GM12878 (cell line): ENCODE data around the gene SSRP1.

Source experiments
- HDAC6 ChIP-seq: fragments of 200-600 bp; sonication (generic); IDR thresholded peaks from one replicate; pipeline ENCODE4 v1.8.0; 2017; ENCODE audit warnings: antibody characterized with exemption; ENCODE audit not compliant: unreplicated experiment
- HDGF ChIP-seq: fragments of 450-650 bp; IDR thresholded peaks from 2 replicates; pipeline ENCODE4 v1.6.1; 2016; ENCODE audit warnings: antibody characterized with exemption
- IKZF1 ChIP-seq: fragments of 450-650 bp; conservative IDR thresholded peaks from 2 replicates; pipeline ENCODE4 v1.6.1; 2017; ENCODE audit warnings: antibody characterized with exemption, mild to moderate bottlenecking
- LARP7 ChIP-seq: fragments of 450-650 bp; IDR thresholded peaks from 2 replicates; pipeline ENCODE4 v1.6.1; 2017; ENCODE audit warnings: mild to moderate bottlenecking
- MTA3 ChIP-seq: IDR thresholded peaks from 2 replicates; pipeline ENCODE4 v1.6.1; 2012; ENCODE audit warnings: low read length, inconsistent platforms, borderline replicate concordance
- POLR2AphosphoS5 ChIP-seq: IDR thresholded peaks from 2 replicates; pipeline ENCODE4 v1.6.1; 2011; ENCODE audit warnings: mild to moderate bottlenecking, low read length, inconsistent platforms
- SIX5 ChIP-seq: IDR thresholded peaks from 2 replicates; pipeline ENCODE4 v1.6.1; 2011; ENCODE audit warnings: mild to moderate bottlenecking, low read depth, low read length, moderate library complexity; ENCODE audit not compliant: severe bottlenecking
- ZNF274 ChIP-seq: IDR thresholded peaks from one replicate; pipeline ENCODE4 v1.8.0; 2011; ENCODE audit not compliant: insufficient read length, insufficient read depth

- TF ChIP-seq ZNF274 (no peak), IKZF1 (peak; percentile 34; the same call in 1 of the 2 replicates), SIX5 (no peak), MTA3 (no peak), POLR2AphosphoS5 (no peak), HDGF (no peak), LARP7 (no peak), HDAC6 (no peak)
Measured at GRCh38 chr11:57349491-57350274, 14.0 kb upstream of the SSRP1 start.
